ENCODE data around the gene FFAR2.
"Not testable (repeated sequence)": the region's sequence is repeated elsewhere in the genome, so short reads cannot be mapped to it uniquely, and the experiment has no call there.

Gene FFAR2

GRCh38 chr19:35447606-35448469, at the start of gene FFAR2:
TSS of gene FFAR2 (plus strand) at chr19:35448257. CDS start at chr19:35449715, 1,458 bp downstream.
- no peak for DNase-seq

GRCh38 chr19:35398570-35398969, 49.5 kb upstream of the FFAR2 start:
- no peak for DNase-seq

GRCh38 chr19:35399231-35399630, 48.8 kb upstream of the FFAR2 start:
- DNase-seq = no peak

- no peak for DNase-seq
Measured at GRCh38 chr19:35399948-35400772, 47.9 kb upstream of the FFAR2 start.

- DNase-seq = no peak
Measured at GRCh38 chr19:35400773-35401100, 47.3 kb upstream of the FFAR2 start.

GRCh38 chr19:35401416-35401815, 46.6 kb upstream of the FFAR2 start:
- DNase-seq = not testable (repeated sequence)

- DNase-seq = no peak
Measured at GRCh38 chr19:35403116-35403760, 44.8 kb upstream of the FFAR2 start.

- no peak for DNase-seq
Measured at GRCh38 chr19:35404879-35405622, 43.0 kb upstream of the FFAR2 start.

GRCh38 chr19:35407619-35408018, 40.4 kb upstream of the FFAR2 start:
- no peak for DNase-seq

GRCh38 chr19:35408284-35409171, 39.5 kb upstream of the FFAR2 start:
- no peak for DNase-seq

GRCh38 chr19:35409191-35409590, 38.9 kb upstream of the FFAR2 start:
- no peak for DNase-seq

- no peak for DNase-seq
Measured at GRCh38 chr19:35410487-35410886, 37.6 kb upstream of the FFAR2 start.

GRCh38 chr19:35414442-35414841, 33.6 kb upstream of the FFAR2 start:
- no peak for DNase-seq

- no peak for DNase-seq
Measured at GRCh38 chr19:35416331-35416730, 31.7 kb upstream of the FFAR2 start.

- no peak for DNase-seq
Measured at GRCh38 chr19:35417278-35417677, 30.8 kb upstream of the FFAR2 start.

- no peak for DNase-seq
Measured at GRCh38 chr19:35417713-35418534, 30.1 kb upstream of the FFAR2 start.

GRCh38 chr19:35419046-35419445, 29.0 kb upstream of the FFAR2 start:
- DNase-seq = no peak

GRCh38 chr19:35419805-35420204, 28.3 kb upstream of the FFAR2 start:
- DNase-seq = no peak

GRCh38 chr19:35421362-35421761, 26.7 kb upstream of the FFAR2 start:
- no peak for DNase-seq

GRCh38 chr19:35423406-35423805, 24.7 kb upstream of the FFAR2 start:
- not testable (repeated sequence) for DNase-seq

GRCh38 chr19:35425682-35426081, 22.4 kb upstream of the FFAR2 start:
- no peak for DNase-seq

Data from NCI-H446 treated with DMSO at 0.1 percent for 48 hours (cell line).